GM13977 (cell line): ENCODE measurements around the gene ZNHIT2.

Experiments
- DNase-seq: peaks from one replicate; pipeline ENCODE4 v3.0.0; 2012; ENCODE audit warnings: low spot score
- CTCF ChIP-seq: IDR thresholded peaks from 2 replicates; pipeline ENCODE4 v1.5.1; 2012; ENCODE audit warnings: mild to moderate bottlenecking, control low read depth; ENCODE audit not compliant: insufficient read depth; ENCODE audit errors: extremely low read depth, missing control alignments
- in situ Hi-C: fragments of 300-500 bp; cut with MboI; formaldehyde crosslinking; loops from one replicate; pipeline ENCODE4 v1.12.0; 2022; ENCODE audit warnings: low sequenced_read_pairs, low pct_unique_long_range_greater_than_20kb, mixed read lengths, inconsistent platforms; ENCODE audit not compliant: unreplicated experiment

The ZNHIT2 gene

GRCh38 chr11:65159012-65159411 is 41.5 kb upstream of the ZNHIT2 start:
- TF ChIP-seq CTCF = no peak
- peak; percentile 58 for DNase-seq
- in situ Hi-C loops = no loop called here

- in situ Hi-C loops = no loop called here
- DNase-seq = no peak
- no peak for TF ChIP-seq CTCF
These were observed 39.8 kb upstream of the ZNHIT2 start for GRCh38 chr11:65157336-65157735.

- TF ChIP-seq CTCF = no peak
- in situ Hi-C loops = no loop called here
- DNase-seq = no peak
These were observed 39.4 kb upstream of the ZNHIT2 start for GRCh38 chr11:65156926-65157325.

GRCh38 chr11:65156256-65156655 is 38.8 kb upstream of the ZNHIT2 start:
- in situ Hi-C loops = no loop called here
- TF ChIP-seq CTCF = no peak

GRCh38 chr11:65152122-65152521 is 34.6 kb upstream of the ZNHIT2 start:
- TF ChIP-seq CTCF = no peak
- in situ Hi-C loops = no loop called here
- DNase-seq = no peak

More at GRCh38 chr11:65156256-65156655, 38.8 kb upstream of the ZNHIT2 start:
- DNase-seq = no peak

GRCh38 chr11:65151331-65151899 is 33.9 kb upstream of the ZNHIT2 start:
- DNase-seq = no peak
- in situ Hi-C loops = no loop called here
- TF ChIP-seq CTCF = no peak
